Mononuclear cell (primary cell): Measurements from ENCODE around the gene NR3C2. TPM values are rescaled to one million over a fixed set of nuclear protein-coding genes. Genes with fewer than 3 reads are reported as not detected.

Source experiments
- H3K27me3 ChIP-seq: 2 replicates; pipeline ENCODE4 v1.6.0; 2011; ENCODE audit warnings: low read length, control low read depth; ENCODE audit not compliant: insufficient read depth
- H3K4me1 ChIP-seq: 2 replicates; pipeline ENCODE4 v1.5.1; 2011; ENCODE audit warnings: mild to moderate bottlenecking, low read length, control low read depth; ENCODE audit not compliant: insufficient read depth
- H3K4me3 ChIP-seq: 2 replicates; pipeline ENCODE4 v1.5.1; 2011; ENCODE audit warnings: mild to moderate bottlenecking, low read length, moderate library complexity
- H3K9me3 ChIP-seq: 2 replicates; pipeline ENCODE4 v1.5.1; 2011; ENCODE audit warnings: low read depth, mild to moderate bottlenecking, control low read depth, low read length
- total RNA-seq: library from RNA; depleted of rRNA; stranded (reverse); fragments of >200 nt; gene quantifications from one replicate; pipeline ENCODE4 v1.2.3, GENCODE V29; 2012

Gene NR3C2
- total RNA-seq, 1 donor = 29.1 TPM

DNA sequence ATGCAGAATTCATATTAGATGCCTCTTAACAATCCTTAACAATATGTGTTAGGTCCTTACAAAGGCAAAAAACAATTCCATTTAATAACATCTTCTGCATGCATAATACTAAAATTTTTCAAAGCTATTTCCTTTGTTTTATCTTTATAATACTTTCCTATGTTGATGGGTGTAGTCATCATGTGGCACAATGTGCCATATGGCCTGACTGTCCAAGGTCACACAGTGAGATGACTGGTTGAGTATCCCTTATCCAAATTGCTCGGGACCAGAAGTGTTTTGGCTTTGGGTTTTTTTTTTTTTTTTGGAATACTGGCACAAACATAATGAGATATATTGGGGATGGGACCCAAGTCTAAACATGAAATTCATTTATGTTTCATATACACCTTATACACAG is 77.7 kb downstream of the NR3C2 start:
- H3K9me3 ChIP-seq = no peaks in the 10 kb centered on the region
- no peaks in the 10 kb centered on the region for H3K4me1 ChIP-seq
- no peaks in the 10 kb centered on the region for H3K27me3 ChIP-seq
- no peak overlapping the region for H3K4me3 ChIP-seq

GRCh38 chr4:148359769-148360168 is 82.4 kb downstream of the NR3C2 start:
- Histone ChIP-seq H3K9me3 (no peaks in the 10 kb centered on the region), H3K27me3 (no peaks in the 10 kb centered on the region), H3K4me3 (no peak overlapping the region), H3K4me1 (no peaks in the 10 kb centered on the region)

DNA sequence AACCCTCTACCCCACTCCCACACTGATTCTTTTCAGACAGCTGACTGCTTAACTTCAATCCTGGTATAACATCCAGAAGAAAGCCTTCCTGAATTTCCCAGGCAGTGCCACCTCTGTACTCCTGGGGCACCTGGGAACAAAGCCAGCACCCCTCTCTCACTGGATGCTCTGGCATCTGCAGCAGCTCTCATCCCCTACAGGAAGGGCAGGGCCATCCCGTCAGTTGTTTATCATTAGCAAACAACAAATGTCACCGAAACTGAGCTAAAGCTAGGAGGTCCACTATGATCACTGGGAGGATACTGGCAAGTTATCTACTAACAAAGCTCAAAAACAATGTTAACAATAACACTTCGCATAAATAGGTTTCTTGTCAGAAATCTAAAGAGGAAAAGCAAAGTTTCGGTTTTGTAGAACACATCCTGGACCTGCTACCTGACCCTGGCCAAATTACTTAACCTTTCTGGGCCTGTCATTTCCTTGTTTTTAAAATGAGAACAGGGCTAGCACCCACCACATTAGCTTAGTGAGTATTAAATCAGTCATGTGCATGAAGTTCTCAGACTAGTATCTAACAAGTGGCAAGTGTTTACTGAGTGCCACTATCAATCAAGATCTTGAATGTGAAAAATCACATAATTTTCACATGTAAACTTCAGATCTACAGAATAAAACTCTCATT is 86.6 kb downstream of the NR3C2 start:
- Histone ChIP-seq H3K4me3 (no peak overlapping the region), H3K27me3 (no peaks in the 10 kb centered on the region), H3K4me1 (no peaks in the 10 kb centered on the region), H3K9me3 (no peaks in the 10 kb centered on the region)

- no peaks in the 10 kb centered on the region for H3K27me3 ChIP-seq
- H3K9me3 ChIP-seq = no peaks in the 10 kb centered on the region
- no peak overlapping the region for H3K4me3 ChIP-seq
- H3K4me1 ChIP-seq = no peaks in the 10 kb centered on the region
Measured at GRCh38 chr4:148354186-148354585, 88.0 kb downstream of the NR3C2 start.

DNA sequence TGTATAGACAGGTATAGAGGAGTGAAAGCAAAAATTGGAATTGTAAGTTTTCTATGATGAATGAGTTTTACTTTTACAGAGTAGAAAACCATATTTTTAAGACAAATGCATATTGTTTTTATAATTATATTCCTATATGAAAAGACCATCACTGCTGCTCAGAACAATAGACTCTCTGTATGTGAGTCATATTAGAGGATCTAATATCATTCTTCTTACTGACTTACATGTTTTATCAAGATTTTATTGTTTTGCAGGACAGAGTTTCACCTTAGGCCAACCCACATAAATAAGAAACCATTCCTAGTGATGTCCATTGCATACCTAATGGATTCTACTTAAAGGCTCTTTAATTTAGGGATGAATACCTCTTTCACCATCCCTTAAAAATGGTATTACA is 88.6 kb downstream of the NR3C2 start:
- no peak overlapping the region for H3K4me3 ChIP-seq
- no peaks in the 10 kb centered on the region for H3K9me3 ChIP-seq
- no peaks in the 10 kb centered on the region for H3K27me3 ChIP-seq
- no peaks in the 10 kb centered on the region for H3K4me1 ChIP-seq

DNA sequence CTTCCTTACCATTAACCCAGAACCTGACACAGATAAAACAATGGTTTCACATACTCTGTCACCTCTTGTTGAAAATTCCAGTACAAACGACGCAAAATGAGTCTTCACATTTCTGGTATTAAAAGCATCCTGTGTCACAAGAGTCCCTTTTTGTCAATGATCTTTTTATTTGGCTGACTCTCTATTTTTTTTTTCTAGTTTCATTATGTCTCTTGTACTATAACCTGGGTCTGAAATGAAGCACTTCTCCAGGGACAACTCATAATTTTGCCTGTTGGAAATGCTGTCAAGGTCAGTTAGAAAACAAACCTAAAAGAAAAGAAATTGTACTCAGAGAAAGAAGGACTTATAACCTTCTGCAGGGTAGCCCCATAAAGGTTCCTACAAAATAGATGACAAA is 93.1 kb downstream of the NR3C2 start:
- H3K4me1 ChIP-seq = no peaks in the 10 kb centered on the region
- no peak overlapping the region for H3K4me3 ChIP-seq
- no peaks in the 10 kb centered on the region for H3K27me3 ChIP-seq
- H3K9me3 ChIP-seq = no peaks in the 10 kb centered on the region

DNA sequence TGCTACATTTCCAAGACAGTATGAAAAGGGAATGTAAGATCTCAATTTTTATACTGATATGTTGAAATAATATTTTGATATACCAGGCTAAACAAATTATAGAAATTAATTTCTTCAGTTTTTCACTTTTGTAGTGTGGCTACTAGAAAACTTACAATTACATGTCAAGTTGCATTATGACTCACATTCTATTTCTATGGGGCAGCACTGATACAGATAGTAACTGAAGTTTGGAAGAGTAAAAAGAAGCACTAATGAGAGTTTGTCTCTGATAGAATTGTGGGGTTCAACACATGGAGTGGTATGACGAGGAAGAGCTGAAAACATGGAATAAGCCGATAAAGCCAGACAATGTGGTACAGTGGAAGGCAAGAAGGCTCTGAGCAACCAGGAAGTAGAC is 95.6 kb downstream of the NR3C2 start:
- Histone ChIP-seq H3K4me3 (no peak overlapping the region), H3K4me1 (no peaks in the 10 kb centered on the region), H3K27me3 (no peaks in the 10 kb centered on the region), H3K9me3 (no peaks in the 10 kb centered on the region)

- peaks cover under 1% of the 10 kb centered on the region for H3K9me3 ChIP-seq
- H3K4me1 ChIP-seq = no peaks in the 10 kb centered on the region
- H3K4me3 ChIP-seq = no peak overlapping the region
- no peaks in the 10 kb centered on the region for H3K27me3 ChIP-seq
Measured at GRCh38 chr4:148345509-148345908, 96.7 kb downstream of the NR3C2 start.

GRCh38 chr4:148344941-148345340 is 97.3 kb downstream of the NR3C2 start:
- Histone ChIP-seq H3K27me3 (no peaks in the 10 kb centered on the region), H3K4me1 (no peaks in the 10 kb centered on the region), H3K4me3 (no peak overlapping the region), H3K9me3 (peaks cover 5% of the 10 kb centered on the region)

DNA sequence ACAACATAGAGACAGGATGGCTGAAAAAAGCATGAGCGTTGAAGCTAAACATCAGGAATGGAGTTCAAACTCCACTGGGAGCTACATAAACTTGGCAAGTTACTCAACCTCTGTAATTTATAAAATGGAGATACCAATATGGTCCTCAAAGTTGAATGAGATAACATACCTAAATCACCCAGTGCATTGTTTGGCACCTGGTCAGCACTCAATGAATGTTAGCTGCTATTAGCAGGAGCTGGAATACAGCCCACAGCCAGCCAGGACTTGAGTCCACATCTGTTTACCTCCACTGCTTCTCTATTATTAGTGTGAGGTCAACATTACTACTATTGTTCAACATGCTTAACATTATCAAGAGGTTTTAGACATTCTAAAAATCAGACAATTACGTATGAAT is 97.9 kb downstream of the NR3C2 start:
- Histone ChIP-seq H3K4me3 (no peak overlapping the region), H3K27me3 (no peaks in the 10 kb centered on the region), H3K9me3 (peaks cover 5% of the 10 kb centered on the region), H3K4me1 (no peaks in the 10 kb centered on the region)

DNA sequence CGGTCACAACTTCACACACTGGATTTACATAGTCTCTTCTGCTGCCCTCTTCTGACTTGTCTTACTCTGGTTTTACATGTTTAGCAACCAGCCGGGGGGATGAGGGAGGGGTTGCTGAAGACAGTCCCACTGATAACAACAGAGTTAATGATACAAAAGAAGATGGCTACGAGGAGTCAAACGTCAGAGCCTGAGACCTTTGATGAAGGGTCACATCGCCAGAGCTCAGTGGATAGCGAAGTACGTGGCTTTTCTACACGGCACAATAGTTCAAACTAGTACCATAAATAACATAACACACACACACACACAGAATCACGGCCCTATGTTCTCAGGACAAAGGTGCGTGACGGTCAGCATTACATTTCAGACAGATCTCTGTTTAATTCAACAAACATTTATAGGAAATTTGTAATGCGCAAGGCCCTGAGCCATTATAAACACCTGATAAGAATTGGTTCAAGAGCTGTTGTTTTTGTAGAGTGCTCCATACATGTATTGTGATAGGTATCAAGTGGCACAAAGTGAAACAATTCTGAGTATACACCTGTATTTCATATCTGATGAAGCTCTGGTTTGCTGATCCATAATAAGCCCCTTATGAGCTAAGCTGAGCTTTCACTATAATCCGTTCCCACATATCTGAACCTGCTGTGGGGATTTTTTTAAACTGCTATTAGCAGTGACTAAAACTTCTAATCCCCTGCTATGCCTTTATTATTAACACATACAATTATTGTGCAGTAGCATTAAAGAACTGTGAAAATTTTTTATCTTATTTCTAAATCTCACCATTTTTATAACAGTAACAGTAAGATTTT is 100.0 kb downstream of the NR3C2 start:
- no peaks in the 10 kb centered on the region for H3K27me3 ChIP-seq
- peaks cover 5% of the 10 kb centered on the region for H3K9me3 ChIP-seq
- no peak overlapping the region for H3K4me3 ChIP-seq
- no peaks in the 10 kb centered on the region for H3K4me1 ChIP-seq

DNA sequence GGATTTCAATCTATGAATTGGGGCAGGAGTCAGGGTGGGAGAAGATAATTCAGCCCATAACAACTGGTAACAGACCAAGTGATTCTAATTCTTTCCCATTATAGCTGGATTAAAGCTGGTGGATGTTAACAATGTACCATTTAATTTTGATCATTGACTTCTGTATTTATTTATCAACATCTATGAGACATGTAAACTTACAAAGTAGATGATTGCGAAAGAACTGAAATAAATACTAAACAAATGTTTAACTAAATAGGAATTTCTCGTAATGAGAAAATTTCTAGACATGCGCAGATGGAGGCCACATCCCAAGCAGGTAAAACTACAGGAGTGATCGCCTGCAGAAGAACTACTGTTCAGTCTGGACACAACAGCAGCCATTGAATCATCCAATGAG is 107.1 kb downstream of the NR3C2 start:
- Histone ChIP-seq H3K9me3 (peaks cover 1% of the 10 kb centered on the region), H3K4me3 (no peak overlapping the region), H3K4me1 (no peaks in the 10 kb centered on the region), H3K27me3 (no peaks in the 10 kb centered on the region)

DNA sequence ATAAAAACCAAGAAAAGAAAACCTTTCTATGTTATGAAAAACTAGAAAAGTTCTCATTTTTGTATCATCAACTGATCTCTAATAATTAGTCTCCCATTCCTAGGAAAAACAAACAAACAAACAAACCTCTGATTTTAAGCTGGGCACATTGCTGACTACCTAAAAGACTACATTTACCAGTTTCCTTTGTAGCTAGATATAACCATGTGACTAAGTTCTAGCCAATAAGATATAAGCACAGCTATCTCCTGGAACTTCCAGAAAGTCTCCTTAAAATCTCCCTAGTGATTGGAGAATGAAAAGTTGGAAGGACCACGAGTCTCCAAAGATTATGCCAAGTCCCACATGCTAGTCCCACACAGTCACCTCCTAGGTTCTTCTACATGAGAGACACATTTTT is 108.9 kb downstream of the NR3C2 start:
- Histone ChIP-seq H3K4me1 (no peaks in the 10 kb centered on the region), H3K9me3 (no peaks in the 10 kb centered on the region), H3K4me3 (no peak overlapping the region), H3K27me3 (no peaks in the 10 kb centered on the region)

DNA sequence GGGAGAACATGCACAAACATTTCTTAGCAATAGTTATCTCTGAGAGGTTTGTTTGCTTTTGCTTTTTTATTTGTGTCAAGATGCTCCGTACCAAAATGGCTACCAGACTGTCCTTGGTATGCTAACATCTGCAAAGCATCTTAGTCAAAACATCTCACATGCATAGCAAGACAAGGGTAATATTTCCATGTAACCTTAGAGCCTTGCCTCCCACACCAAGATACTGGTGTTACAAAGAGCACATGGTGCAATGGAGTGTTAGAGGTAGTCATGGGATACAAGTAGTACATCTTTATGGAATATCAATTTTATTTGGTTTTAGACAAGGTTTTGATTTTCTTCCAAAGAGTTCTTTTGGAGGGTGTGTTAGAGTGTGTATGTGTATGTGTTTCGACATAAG is 109.7 kb downstream of the NR3C2 start:
- H3K9me3 ChIP-seq = no peaks in the 10 kb centered on the region
- H3K4me3 ChIP-seq = no peak overlapping the region
- no peaks in the 10 kb centered on the region for H3K4me1 ChIP-seq
- H3K27me3 ChIP-seq = no peaks in the 10 kb centered on the region

DNA sequence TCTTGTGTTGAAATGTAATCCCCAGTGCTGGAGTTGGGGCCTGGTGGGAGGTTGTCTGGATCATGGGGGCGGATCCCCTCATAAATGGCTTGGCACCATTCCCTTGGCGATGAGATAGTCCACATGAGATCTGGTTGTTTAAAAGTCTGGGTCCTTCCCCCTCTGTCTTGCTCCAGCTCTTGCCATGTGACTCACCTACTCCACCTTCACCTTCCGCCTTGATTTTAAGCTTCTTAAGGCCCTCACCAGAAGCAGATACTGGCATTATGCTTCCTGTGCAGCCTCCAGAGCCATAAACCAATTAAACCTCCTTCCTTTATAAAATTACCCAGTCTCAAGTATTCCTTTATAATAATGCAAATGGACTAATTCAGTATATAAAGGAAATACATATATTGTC is 111.5 kb downstream of the NR3C2 start:
- Histone ChIP-seq H3K4me3 (no peak overlapping the region), H3K9me3 (no peaks in the 10 kb centered on the region), H3K4me1 (no peaks in the 10 kb centered on the region), H3K27me3 (no peaks in the 10 kb centered on the region)

DNA sequence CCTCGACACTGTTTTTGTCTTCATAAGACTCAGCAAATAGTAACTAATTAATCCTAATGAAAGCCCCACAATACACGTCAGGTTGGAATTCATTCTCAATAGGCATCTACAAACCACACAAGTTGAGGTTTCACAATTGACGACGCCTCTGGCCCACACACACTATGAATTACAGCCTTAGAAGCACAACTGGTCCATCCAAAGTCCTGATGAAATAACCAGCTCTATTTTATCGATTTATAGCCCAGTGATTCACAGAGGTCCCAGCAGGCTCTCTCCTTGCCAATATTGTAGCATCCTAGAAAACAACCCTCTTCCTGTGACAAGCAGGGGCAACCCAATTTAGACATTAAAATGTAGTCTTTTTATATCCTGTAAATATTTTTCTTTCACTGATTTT is 112.1 kb downstream of the NR3C2 start:
- Histone ChIP-seq H3K27me3 (no peaks in the 10 kb centered on the region), H3K4me1 (no peaks in the 10 kb centered on the region), H3K9me3 (no peaks in the 10 kb centered on the region), H3K4me3 (no peak overlapping the region)
